H1 (cell line): Measurements from ENCODE around the gene CASZ1. TPM values are rescaled to one million over a fixed set of nuclear protein-coding genes. Genes with fewer than 3 reads are reported as not detected.

Source experiments
- CTCF ChIA-PET: fragments of 300-600 bp; sonication (Branson Sonifier 250); formaldehyde crosslinking; loops from one replicate; lab custom pipeline; 2021; ENCODE audit not compliant: partially characterized antibody; lab: Charles Lee
- POLR2A ChIA-PET: fragments of 300-600 bp; sonication (Branson Sonifier 250); formaldehyde crosslinking; loops from one replicate; lab custom pipeline; 2021; ENCODE audit warnings: inconsistent platforms; ENCODE audit not compliant: partially characterized antibody; lab: Charles Lee
- DNase-seq, 2 experiments: peaks; one replicate each; pipeline versions ENCODE4 v3.0.0 to v3.0.0-alpha.2; 2010 to 2022; ENCODE audit warnings: low spot score in 2 of 2, low read depth in 1 of 2, mixed read lengths in 1 of 2
- FAIRE-seq: peaks from 2 replicates; lab custom pipeline; 2011; peaks lifted over from hg19 to GRCh38; lab: Jason Lieb, UNC
- H2AFZ ChIP-seq: 2 replicates; pipeline ENCODE4 v1.8.1; 2012; ENCODE audit warnings: low read length, inconsistent platforms
- H2AK5ac ChIP-seq: 2 replicates; pipeline ENCODE4 v1.6.1; 2013; ENCODE audit warnings: low read depth, low read length
- H2BK120ac ChIP-seq: replicated peaks from 2 replicates; pipeline ENCODE3; 2013; ENCODE audit warnings: low read depth, low read length, inconsistent platforms
- H2BK12ac ChIP-seq: 2 replicates; pipeline ENCODE4 v1.6.1; 2013; ENCODE audit warnings: low read depth, low read length
- H2BK15ac ChIP-seq: 2 replicates; pipeline ENCODE4 v1.6.1; 2013; ENCODE audit warnings: low read length
- H2BK20ac ChIP-seq: 2 replicates; pipeline ENCODE4 v1.6.1; 2013; ENCODE audit warnings: low read length
- H2BK5ac ChIP-seq: 2 replicates; pipeline ENCODE4 v1.6.1; 2013; ENCODE audit warnings: low read depth, low read length
- H3K14ac ChIP-seq: 2 replicates; pipeline ENCODE4 v1.6.1; 2013; ENCODE audit warnings: inconsistent platforms; ENCODE audit not compliant: insufficient read length
- H3K18ac ChIP-seq: 2 replicates; pipeline ENCODE4 v1.6.1; 2013; ENCODE audit warnings: low read length; ENCODE audit errors: extremely low read depth
- H3K23ac ChIP-seq: 2 replicates; pipeline ENCODE4 v1.6.1; 2013; ENCODE audit warnings: inconsistent platforms; ENCODE audit not compliant: insufficient read length
- H3K23me2 ChIP-seq: 2 replicates; pipeline ENCODE4 v1.6.1; 2013; ENCODE audit warnings: low read depth, low read length
- H3K27ac ChIP-seq: 2 replicates; pipeline ENCODE4 v1.6.1; 2011; ENCODE audit warnings: low read depth, low read length, inconsistent platforms
- H3K27me3 ChIP-seq, 4 experiments: replicated peaks in 1 of 4; 1 replicate in 1 of 4; 2 replicates in 3 of 4; pipeline versions ENCODE4 v1.6.1 to v1.8.1; 2011 to 2013; ENCODE audit warnings: low read length in 3 of 4, mild to moderate bottlenecking in 3 of 4, inconsistent platforms in 2 of 4, mixed read lengths in 2 of 4, moderate library complexity in 1 of 4; ENCODE audit not compliant: control insufficient read depth in 3 of 4, insufficient read depth in 3 of 4; ENCODE audit errors: extremely low read depth in 1 of 4
- H3K36me3 ChIP-seq, 4 experiments: 2 replicates each; pipeline versions ENCODE4 v1.6.1 to v1.8.1; 2011 to 2013; ENCODE audit warnings: mild to moderate bottlenecking in 4 of 4, low read length in 3 of 4, moderate library complexity in 2 of 4, control low read depth in 1 of 4, inconsistent platforms in 1 of 4; ENCODE audit not compliant: insufficient read depth in 4 of 4, control insufficient read depth in 2 of 4
- H3K4ac ChIP-seq: replicated peaks from 2 replicates; pipeline ENCODE3; 2013; ENCODE audit warnings: low read length, low read depth, mixed read lengths, inconsistent platforms; ENCODE audit not compliant: insufficient read length
- H3K4me1 ChIP-seq, 4 experiments: replicated peaks in 1 of 4; 1 replicate in 1 of 4; 2 replicates in 3 of 4; pipeline versions ENCODE4 v1.6.1 to v1.8.1; 2011 to 2013; ENCODE audit warnings: low read length in 3 of 4, inconsistent platforms in 2 of 4, mixed read lengths in 1 of 4; ENCODE audit not compliant: insufficient read depth in 4 of 4, control insufficient read depth in 3 of 4
- H3K4me2 ChIP-seq, 2 experiments: 2 replicates each; pipeline versions ENCODE4 v1.6.1 to v1.8.1; 2011 to 2013; ENCODE audit warnings: low read depth in 2 of 2, low read length in 2 of 2, control low read depth in 1 of 2, inconsistent platforms in 1 of 2, mild to moderate bottlenecking in 1 of 2; ENCODE audit not compliant: insufficient read depth in 1 of 2
- H3K4me3 ChIP-seq, 4 experiments: fragments of 200-600, 300-600 bp in 1 of 4; sonication (generic), shearing (Covaris generic), sonication (Bioruptor Twin) in 1 of 4; 2 replicates each; pipeline versions ENCODE4 v1.5.1 to v1.8.1; 2011 to 2016; ENCODE audit warnings: low read length in 4 of 4, low read depth in 3 of 4, control low read depth in 2 of 4, inconsistent platforms in 2 of 4, mild to moderate bottlenecking in 2 of 4, mixed read lengths in 1 of 4, moderate library complexity in 1 of 4; ENCODE audit not compliant: insufficient read depth in 2 of 4; ENCODE audit errors: extremely low read depth in 1 of 4
- H3K56ac ChIP-seq: replicated peaks from 2 replicates; pipeline ENCODE3; 2013; ENCODE audit warnings: low read depth, mild to moderate bottlenecking, mixed read lengths, low read length, inconsistent platforms; ENCODE audit not compliant: insufficient read length
- H3K79me1 ChIP-seq: 2 replicates; pipeline ENCODE4 v1.6.1; 2013; ENCODE audit warnings: low read depth, low read length, control low read depth
- H3K79me2 ChIP-seq, 2 experiments: 2 replicates each; pipeline versions ENCODE4 v1.6.1 to v1.8.1; 2012 to 2013; ENCODE audit warnings: low read length in 2 of 2, mild to moderate bottlenecking in 2 of 2, inconsistent platforms in 1 of 2; ENCODE audit not compliant: insufficient read depth in 2 of 2, control insufficient read depth in 1 of 2
- H3K9ac ChIP-seq, 4 experiments: replicated peaks in 1 of 4; 1 replicate in 1 of 4; 2 replicates in 3 of 4; pipeline versions ENCODE4 v1.6.1 to v1.8.1; 2011 to 2013; ENCODE audit warnings: low read depth in 3 of 4, low read length in 3 of 4, control low read depth in 2 of 4, mild to moderate bottlenecking in 2 of 4, moderate library complexity in 2 of 4, inconsistent platforms in 1 of 4; ENCODE audit errors: extremely low read depth in 1 of 4
- H3K9me3 ChIP-seq, 2 experiments: 2 replicates each; pipeline versions ENCODE4 v1.6.1 to v1.8.1; 2012 to 2013; ENCODE audit warnings: mild to moderate bottlenecking in 2 of 2, moderate library complexity in 2 of 2, control low read depth in 1 of 2, inconsistent platforms in 1 of 2, low read depth in 1 of 2, low read length in 1 of 2, mixed read lengths in 1 of 2; ENCODE audit not compliant: insufficient read depth in 2 of 2
- H4K20me1 ChIP-seq, 2 experiments: replicated peaks in 1 of 2; 2 replicates each; pipeline versions ENCODE3 to v1.8.1; 2011 to 2013; ENCODE audit warnings: inconsistent platforms in 2 of 2, low read length in 2 of 2, mild to moderate bottlenecking in 1 of 2; ENCODE audit not compliant: insufficient read depth in 2 of 2, control insufficient read depth in 1 of 2
- H4K5ac ChIP-seq: 2 replicates; pipeline ENCODE4 v1.6.1; 2013; ENCODE audit warnings: low read length, low read depth, mixed read lengths, inconsistent platforms; ENCODE audit not compliant: insufficient read length
- H4K8ac ChIP-seq: 2 replicates; pipeline ENCODE4 v1.8.0; 2013; ENCODE audit warnings: mild to moderate bottlenecking, moderate library complexity, low read length, inconsistent platforms; ENCODE audit not compliant: insufficient read depth; ENCODE audit errors: extremely low read depth
- H4K91ac ChIP-seq: replicated peaks from 2 replicates; pipeline ENCODE3; 2013; ENCODE audit warnings: low read length, mixed read lengths, inconsistent platforms; ENCODE audit not compliant: insufficient read length
- ATF2 ChIP-seq: IDR thresholded peaks from 2 replicates; pipeline ENCODE4 v1.6.1; 2012; ENCODE audit warnings: low read length, inconsistent platforms
- CBX8 ChIP-seq: fragments of 300-800, 300-1000 bp; sonication (generic); IDR thresholded peaks from 2 replicates; pipeline ENCODE4 v1.7.1; 2016; ENCODE audit warnings: low read depth, low read length, borderline replicate concordance
- CTBP2 ChIP-seq: IDR thresholded peaks from 2 replicates; pipeline ENCODE4 v1.7.0; 2011; ENCODE audit warnings: borderline replicate concordance, mild to moderate bottlenecking, moderate library complexity, mixed read lengths, low read length; ENCODE audit not compliant: insufficient read depth, insufficient read length
- EZH2 ChIP-seq: fragments of 200-600 bp; sonication (generic); IDR thresholded peaks from 2 replicates; pipeline ENCODE4 v1.7.1; 2012; ENCODE audit warnings: low read depth, mild to moderate bottlenecking, moderate library complexity, low read length, inconsistent platforms; ENCODE audit not compliant: severe bottlenecking
- FOSL1 ChIP-seq: IDR thresholded peaks from 2 replicates; pipeline ENCODE4 v1.6.1; 2011; ENCODE audit warnings: mild to moderate bottlenecking, low read depth, low read length, moderate library complexity; ENCODE audit not compliant: insufficient read depth
- HDAC6 ChIP-seq: IDR thresholded peaks from one replicate; pipeline ENCODE4 v1.7.1; 2012; ENCODE audit warnings: low read depth, mild to moderate bottlenecking, inconsistent platforms, low read length, moderate library complexity
- KDM4A ChIP-seq: IDR thresholded peaks from one replicate; pipeline ENCODE4 v1.7.1; 2012; ENCODE audit warnings: low read depth, mild to moderate bottlenecking, moderate library complexity, low read length, inconsistent platforms; ENCODE audit not compliant: severe bottlenecking
- POLR2A ChIP-seq, 2 experiments: IDR thresholded peaks; 1 replicate in 1 of 2; 2 replicates in 1 of 2; pipeline ENCODE4 v1.6.1; 2011; ENCODE audit warnings: low read depth in 2 of 2, low read length in 2 of 2, mild to moderate bottlenecking in 2 of 2; ENCODE audit errors: control extremely low read depth in 1 of 2
- RFX5 ChIP-seq: IDR thresholded peaks from 2 replicates; pipeline ENCODE4 v1.6.1; 2011; ENCODE audit warnings: low read depth, low read length, improper control_type of control experiment, borderline replicate concordance
- SP2 ChIP-seq: IDR thresholded peaks from 2 replicates; pipeline ENCODE4 v1.6.1; 2012; ENCODE audit warnings: mild to moderate bottlenecking, low read length, inconsistent platforms
- WGBS, 2 experiments: shearing (Covaris generic) in 1 of 2; methylation state at CpG; one replicate each; pipeline versions ENCODE4 v1.1.6 to v1.1.7; 2013 to 2015; ENCODE audit warnings: low lambda C conversion rate in 2 of 2, mixed read lengths in 2 of 2, inconsistent platforms in 1 of 2, low coverage in 1 of 2, missing lambda C conversion rate in 1 of 2; ENCODE audit not compliant: insufficient replicate concordance in 2 of 2, insufficient coverage in 1 of 2, insufficient read length in 1 of 2; ENCODE audit errors: extremely low coverage in 1 of 2, missing lambda C conversion rate in 1 of 2; 5-methylcytosine and 5-hydroxymethylcytosine counted together
- polyA plus RNA-seq, 7 experiments: library from polyadenylated mRNA; depleted of rRNA in 3 of 7; stranded (reverse) in 5 of 7; unstranded in 2 of 7; fragments of >200 nt in 5 of 7; fragments of 200-250 nt in 2 of 7; gene quantifications; 1 replicate in 5 of 7; 2 replicates in 1 of 7; 4 replicates in 1 of 7; pipeline versions ENCODE4 v1.2.1 to v1.2.3, GENCODE V29; 2011 to 2013; ENCODE audit warnings: missing spikeins in 2 of 7, mixed read lengths in 2 of 7
- total RNA-seq: library from RNA; stranded (reverse); fragmentation: NEBNext Ultra II Directional; extraction: Animal tissue kit (Norgen Biotek cat#: 25700); gene quantifications from 2 replicates; pipeline ENCODE4 v1.2.1, GENCODE V29; 2021
- TF ChIP-seq, protein P1 (sequence below): IDR thresholded peaks from 2 replicates; pipeline ENCODE4 v1.6.1; 2012; ENCODE audit warnings: inconsistent platforms

The CASZ1 gene
- total and polyA plus RNA-seq, 2 of the 8 experiments (the other 6 are each of a cell fraction or from before 2014, with no cell fraction given) = 4.4 to 7.7 TPM

- no peak overlapping the region for H4K5ac ChIP-seq
- DNase-seq (no peak), FAIRE-seq (no peak)
- peaks cover 0 to 2% of the 10 kb centered on the region in 2 experiments for H4K20me1 ChIP-seq
- no peak overlapping the region for H3K27ac ChIP-seq
- H3K79me2 ChIP-seq = no peaks in the 10 kb centered on the region
- H2AFZ ChIP-seq = no peak overlapping the region
- 0 out of 4 replicates have a peak, but pooled peaks cover 0 to 3% of the 10 kb centered on the region in 2 experiments for H3K9me3 ChIP-seq
- 85% methylated on average over 13 of the region's 13 CpGs; no CpG with 5 or more reads in 1 of the 2 experiments for WGBS, 2 experiments
- H3K18ac ChIP-seq = no peak overlapping the region
- no peak overlapping the region for H3K9ac ChIP-seq
- H3K79me1 ChIP-seq = no peaks in the 10 kb centered on the region
- H3K23me2 ChIP-seq = peaks cover 2% of the 10 kb centered on the region; the same call in 1 of the 2 replicates
- H3K27me3 ChIP-seq = no peaks in the 10 kb centered on the region
- TF ChIP-seq SP2 (no peak), KDM4A (no peak), CBX8 (no peak), RFX5 (no peak), EZH2 (no peak), ATF2 (no peak), CTBP2 (no peak), FOSL1 (no peak), POLR2A (IDR thresholded peaks at IDR 0.05; ENCODE audit: control extremely low read depth in 1 of 2, low read depth in 2 of 2, low read length in 2 of 2) (no peak), HDAC6 (no peak)
- TF ChIP-seq, protein P1, sequence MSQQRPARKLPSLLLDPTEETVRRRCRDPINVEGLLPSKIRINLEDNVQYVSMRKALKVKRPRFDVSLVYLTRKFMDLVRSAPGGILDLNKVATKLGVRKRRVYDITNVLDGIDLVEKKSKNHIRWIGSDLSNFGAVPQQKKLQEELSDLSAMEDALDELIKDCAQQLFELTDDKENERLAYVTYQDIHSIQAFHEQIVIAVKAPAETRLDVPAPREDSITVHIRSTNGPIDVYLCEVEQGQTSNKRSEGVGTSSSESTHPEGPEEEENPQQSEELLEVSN = no peak
- H3K14ac ChIP-seq = no peak overlapping the region
- peak overlapping the region; percentile 93; the same call in 1 of the 2 replicates for H2BK20ac ChIP-seq
- CTCF ChIA-PET = interaction anchor here (0.6 to 1.5 kb wide), 4 partner anchors 9 to 333 kb away, joined by 3 to 4 read pairs (median 4); no protein-coding TSS in a partner anchor
- H3K36me3 ChIP-seq = no peaks in the 10 kb centered on the region
- H3K56ac ChIP-seq = no peak overlapping the region
- H3K4me1 ChIP-seq = peaks cover 0 to 30% (median 17%) of the 10 kb centered on the region in 4 experiments; a peak in 6 of 7 replicates
- no peak overlapping the region for H3K4me2 ChIP-seq
- H3K4ac ChIP-seq = no peak overlapping the region
- no peak overlapping the region for H2BK5ac ChIP-seq
- no peak overlapping the region for H3K4me3 ChIP-seq
- POLR2A ChIA-PET = interaction anchor here (0.6 kb wide), 1 partner anchor 502 kb away, joined by 3 read pairs; no protein-coding TSS in a partner anchor
- no peak overlapping the region for H3K23ac ChIP-seq
- no peak overlapping the region for H4K91ac ChIP-seq
- no peak overlapping the region for H2AK5ac ChIP-seq
- H2BK12ac ChIP-seq = peak overlapping the region; percentile 4; the same call in 1 of the 2 replicates
- H2BK15ac ChIP-seq = no peak overlapping the region
- no peak overlapping the region for H4K8ac ChIP-seq
- no peak overlapping the region for H2BK120ac ChIP-seq
These were observed 44.7 kb upstream of the CASZ1 start for GRCh38 chr1:10841118-10841517.
